Muscle layer of duodenum (tissue), 2 donors: ENCODE data around the gene COL5A1.
"Not testable (repeated sequence)": the region's sequence is repeated elsewhere in the genome, so short reads cannot be mapped to it uniquely, and the experiment has no call there.

Source experiments
- H3K27ac ChIP-seq: one replicate; pipeline ENCODE4 v1.7.0; 2013; ENCODE audit warnings: mild to moderate bottlenecking, low read length
- H3K27me3 ChIP-seq: one replicate; pipeline ENCODE4 v1.7.0; 2013; ENCODE audit warnings: low read depth, mild to moderate bottlenecking, control low read depth, low read length
- H3K36me3 ChIP-seq, 2 donors: one replicate each; pipeline ENCODE4 v1.7.0; 2013; ENCODE audit warnings: low read length in 2 of 2, control low read depth in 1 of 2, mild to moderate bottlenecking in 1 of 2; ENCODE audit not compliant: insufficient read depth in 2 of 2, control insufficient read depth in 1 of 2
- H3K4me1 ChIP-seq, 2 donors: one replicate each; pipeline ENCODE4 v1.7.0; 2013; ENCODE audit warnings: low read length in 2 of 2, mild to moderate bottlenecking in 2 of 2, control low read depth in 1 of 2, moderate library complexity in 1 of 2; ENCODE audit not compliant: insufficient read depth in 2 of 2, control insufficient read depth in 1 of 2
- H3K4me3 ChIP-seq, 2 donors: one replicate each; pipeline ENCODE4 v1.7.0; 2013; ENCODE audit warnings: low read length in 2 of 2, low read depth in 1 of 2, mild to moderate bottlenecking in 1 of 2
- H3K9me3 ChIP-seq, 2 donors: one replicate each; pipeline ENCODE4 v1.7.0; 2013; ENCODE audit warnings: low read length in 2 of 2, control low read depth in 1 of 2, mild to moderate bottlenecking in 1 of 2; ENCODE audit not compliant: control insufficient read depth in 1 of 2
- donor health status: healthy.

Gene COL5A1

GRCh38 chr9:134637696-134638501 lies 3.7 kb upstream of the COL5A1 start:
- Histone ChIP-seq H3K4me3 (no peak overlapping the region), H3K27ac (no peak overlapping the region), H3K9me3 (no peaks in the 10 kb centered on the region), H3K27me3 (no peaks in the 10 kb centered on the region), H3K36me3 (no peaks in the 10 kb centered on the region), H3K4me1 (peaks cover 0 to 7% of the 10 kb centered on the region in 2 donors)

GRCh38 chr9:134638502-134639090 lies 3.0 kb upstream of the COL5A1 start:
- Histone ChIP-seq H3K4me1 (peaks cover 0 to 7% of the 10 kb centered on the region in 2 donors), H3K9me3 (no peaks in the 10 kb centered on the region), H3K36me3 (peaks cover 0 to 3% of the 10 kb centered on the region in 2 donors), H3K27me3 (no peaks in the 10 kb centered on the region), H3K27ac (no peak overlapping the region), H3K4me3 (no peak overlapping the region)

- peaks cover 0 to 3% of the 10 kb centered on the region in 2 donors for H3K36me3 ChIP-seq
- no peak overlapping the region for H3K4me3 ChIP-seq
- H3K27me3 ChIP-seq, result no peaks in the 10 kb centered on the region
- H3K4me1 ChIP-seq, result peaks cover 0 to 7% of the 10 kb centered on the region in 2 donors
- H3K9me3 ChIP-seq, result no peaks in the 10 kb centered on the region
- no peak overlapping the region for H3K27ac ChIP-seq
These were observed 1.6 kb upstream of the COL5A1 start for GRCh38 chr9:134639994-134640393.

GRCh38 chr9:134640506-134641172 lies 964 bp upstream of the COL5A1 start:
- peak overlapping the region; percentile 56 for H3K27ac ChIP-seq
- H3K4me1 ChIP-seq, result peaks cover 0 to 13% of the 10 kb centered on the region in 2 donors
- peaks cover 0 to 3% of the 10 kb centered on the region in 2 donors for H3K36me3 ChIP-seq
- peak overlapping the region; percentile 44 to 77 for H3K4me3 ChIP-seq
- no peaks in the 10 kb centered on the region for H3K9me3 ChIP-seq
- no peaks in the 10 kb centered on the region for H3K27me3 ChIP-seq

- Histone ChIP-seq H3K27ac (no peak overlapping the region), H3K27me3 (no peaks in the 10 kb centered on the region), H3K36me3 (peaks cover 0 to 3% of the 10 kb centered on the region in 2 donors), H3K4me3 (peak overlapping the region in 1 of 2 donors; percentile 77), H3K9me3 (no peaks in the 10 kb centered on the region), H3K4me1 (peaks cover 11 to 27% of the 10 kb centered on the region in 2 donors)
These were observed 384 bp downstream of the COL5A1 start for GRCh38 chr9:134641990-134642384.

- Histone ChIP-seq H3K27ac (peak overlapping the region; percentile 78), H3K4me1 (peaks cover 13 to 33% of the 10 kb centered on the region in 2 donors)
These were observed 980 bp downstream of the COL5A1 start for GRCh38 chr9:134642385-134643181.

GRCh38 chr9:134643222-134643671 lies 1.6 kb downstream of the COL5A1 start:
- Histone ChIP-seq H3K4me1 (peaks cover 13 to 36% of the 10 kb centered on the region in 2 donors), H3K36me3 (peaks cover 0 to 3% of the 10 kb centered on the region in 2 donors), H3K9me3 (no peaks in the 10 kb centered on the region), H3K27me3 (no peaks in the 10 kb centered on the region), H3K27ac (peak overlapping the region; percentile 78), H3K4me3 (peak overlapping the region; percentile 68 to 77)

More at GRCh38 chr9:134642385-134643181, 980 bp downstream of the COL5A1 start:
- H3K27me3 ChIP-seq, result no peaks in the 10 kb centered on the region
- H3K9me3 ChIP-seq, result no peaks in the 10 kb centered on the region
- peak overlapping the region; percentile 68 to 77 for H3K4me3 ChIP-seq
- H3K36me3 ChIP-seq, result peaks cover 0 to 3% of the 10 kb centered on the region in 2 donors

GRCh38 chr9:134644401-134644724 lies 2.8 kb downstream of the COL5A1 start:
- Histone ChIP-seq H3K4me1 (peaks cover 13 to 42% of the 10 kb centered on the region in 2 donors), H3K4me3 (peak overlapping the region; percentile 19 to 47)

GRCh38 chr9:134644725-134645606 lies 3.4 kb downstream of the COL5A1 start:
- Histone ChIP-seq H3K4me3 (peak overlapping the region; percentile 19 to 47), H3K9me3 (no peaks in the 10 kb centered on the region), H3K27me3 (no peaks in the 10 kb centered on the region), H3K4me1 (peaks cover 13 to 42% of the 10 kb centered on the region in 2 donors), H3K36me3 (peaks cover 0 to 3% of the 10 kb centered on the region in 2 donors), H3K27ac (peak overlapping the region; percentile 6)

More at GRCh38 chr9:134644401-134644724, 2.8 kb downstream of the COL5A1 start:
- not testable (repeated sequence) for H3K27ac ChIP-seq, H3K27me3 ChIP-seq, H3K9me3 ChIP-seq, H3K36me3 ChIP-seq
